ENCODE data around the gene TMED9.
"Not testable (repeated sequence)": the region's sequence is repeated elsewhere in the genome, so short reads cannot be mapped to it uniquely, and the experiment has no call there.

- not testable (repeated sequence) for TF ChIP-seq CTCF (IDR thresholded peaks at IDR 0.05; ENCODE audit: low read depth, low read length); EZH2phosphoT487 (IDR thresholded peaks at IDR 0.05; ENCODE audit: low read depth)
Observed at GRCh38 chr5:177559446-177559941, 32.5 kb upstream of the TMED9 start.

Data from OCI-LY3 (cell line).